GM12878 (cell line): ENCODE measurements around the gene NLRP6. TPM values are rescaled to one million over a fixed set of nuclear protein-coding genes. Genes with fewer than 3 reads are reported as not detected.

Source experiments
- ATAC-seq: fragments of 200-7000 bp; cut with Tn5 transposase; 3 replicates; pipeline ENCODE4 v1.9.1; 2020; ENCODE audit warnings: mild to moderate bottlenecking, moderate library complexity
- BruUV-seq: library from RNA; stranded (reverse); fragments of 400-500 nt; replicated peaks from 2 replicates; lab custom pipeline; 2021; lab: Mats Ljungman, UMichigan
- CTCF ChIA-PET: fragments of 300-600 bp; sonication (Branson Sonifier 250); formaldehyde crosslinking; extraction: SDS; loops from one replicate; lab custom pipeline; 2021; ENCODE audit warnings: inconsistent platforms; lab: Yijun Ruan, JAX
- POLR2A ChIA-PET: fragments of 350-600 bp; formaldehyde crosslinking; extraction: SDS; loops from one replicate; lab custom pipeline; 2021; ENCODE audit warnings: inconsistent platforms; lab: Charles Lee
- RAD21 ChIA-PET: fragments of 300-600 bp; sonication (Branson Sonifier 250); formaldehyde crosslinking; loops from one replicate; lab custom pipeline; 2023; ENCODE audit warnings: antibody characterized with exemption; ENCODE audit not compliant: unreplicated experiment; lab: Charles Lee
- SMC1A ChIA-PET: fragments of 300-600 bp; sonication (Branson Sonifier 250); formaldehyde crosslinking; loops from one replicate; lab custom pipeline; 2023; ENCODE audit not compliant: unreplicated experiment, uncharacterized antibody; lab: Charles Lee
- DNase-seq: peaks from one replicate; pipeline ENCODE4 v3.0.0-alpha.2; 2011; ENCODE audit warnings: low read depth, low spot score
- FAIRE-seq: peaks from 3 replicates; lab custom pipeline; 2011; peaks lifted over from hg19 to GRCh38; lab: Jason Lieb, UNC
- H2AFZ ChIP-seq: 2 replicates; pipeline ENCODE4 v1.6.0; 2011; ENCODE audit warnings: low read depth, low read length, control low read depth; ENCODE audit not compliant: control insufficient read depth
- H3K27ac ChIP-seq: 2 replicates; pipeline ENCODE4 v1.5.1; 2011; ENCODE audit warnings: control low read depth; ENCODE audit not compliant: control insufficient read depth, insufficient read depth
- H3K27me3 ChIP-seq, 2 experiments: replicated peaks in 1 of 2; 2 replicates each; pipeline versions ENCODE4 v1.6.0 to v1.6.1; 2011; ENCODE audit warnings: low read length in 1 of 2; ENCODE audit not compliant: control insufficient read depth in 2 of 2, insufficient read depth in 2 of 2
- H3K36me3 ChIP-seq, 2 experiments: 2 replicates each; pipeline ENCODE4 v1.5.1; 2011; ENCODE audit warnings: low read length in 1 of 2; ENCODE audit not compliant: control insufficient read depth in 2 of 2, insufficient read depth in 2 of 2
- H3K4me1 ChIP-seq: 2 replicates; pipeline ENCODE4 v1.6.1; 2011; ENCODE audit warnings: mild to moderate bottlenecking, low read length, moderate library complexity, mixed read lengths; ENCODE audit not compliant: control insufficient read depth, insufficient read depth
- H3K4me2 ChIP-seq: 2 replicates; pipeline ENCODE4 v1.6.0; 2011; ENCODE audit warnings: control low read depth; ENCODE audit not compliant: control insufficient read depth, insufficient read depth
- H3K4me3 ChIP-seq: fragments of 200-600 bp; sonication (generic); 2 replicates; pipeline ENCODE4 v1.5.1; 2016
- H3K79me2 ChIP-seq: 2 replicates; pipeline ENCODE4 v1.6.0; 2011; ENCODE audit warnings: low read length; ENCODE audit not compliant: control insufficient read depth, insufficient read depth
- H3K9ac ChIP-seq: 2 replicates; pipeline ENCODE4 v1.8.0; 2011; ENCODE audit warnings: low read length, control low read depth, mixed read lengths; ENCODE audit not compliant: control insufficient read depth, insufficient read depth
- H3K9me3 ChIP-seq: replicated peaks from 3 replicates; pipeline ENCODE4 v1.5.1; 2011; ENCODE audit warnings: mild to moderate bottlenecking, low read length; ENCODE audit not compliant: control insufficient read depth, insufficient read depth
- H4K20me1 ChIP-seq: 2 replicates; pipeline ENCODE4 v1.6.0; 2011; ENCODE audit not compliant: control insufficient read depth, insufficient read depth
- CBFB ChIP-seq: IDR thresholded peaks from 2 replicates; pipeline ENCODE4 v1.6.1; 2016; ENCODE audit warnings: antibody characterized with exemption, low read depth
- CHD1 ChIP-seq: IDR thresholded peaks from 2 replicates; pipeline ENCODE4 v1.6.1; 2012; ENCODE audit warnings: low read depth, low read length, improper control_type of control experiment
- EP300 ChIP-seq, 2 experiments: fragments of 150-350 bp in 1 of 2; IDR thresholded peaks; 2 replicates each; pipeline ENCODE4 v1.6.1; 2011 to 2012; ENCODE audit warnings: low read depth in 2 of 2, low read length in 2 of 2, borderline replicate concordance in 1 of 2, improper control_type of control experiment in 1 of 2, inconsistent platforms in 1 of 2; ENCODE audit not compliant: control insufficient read depth in 1 of 2
- HSF1 ChIP-seq: fragments of 150-350 bp; IDR thresholded peaks from 2 replicates; pipeline ENCODE4 v1.6.1; 2014; ENCODE audit warnings: mild to moderate bottlenecking, low read depth, low read length
- IRF4 ChIP-seq: IDR thresholded peaks from 2 replicates; pipeline ENCODE4 v1.6.1; 2011; ENCODE audit warnings: low read depth, low read length
- RCOR1 ChIP-seq: conservative IDR thresholded peaks from 2 replicates; pipeline ENCODE4 v1.6.1; 2012; ENCODE audit warnings: low read depth, low read length, improper control_type of control experiment
- RUNX3 ChIP-seq: IDR thresholded peaks from 2 replicates; pipeline ENCODE4 v1.6.1; 2012; ENCODE audit warnings: low read length, inconsistent platforms
- TBL1XR1 ChIP-seq: IDR thresholded peaks from 2 replicates; pipeline ENCODE4 v1.6.1; 2012; ENCODE audit warnings: low read depth, low read length, improper control_type of control experiment
- TCF7 ChIP-seq: IDR thresholded peaks from 2 replicates; pipeline ENCODE4 v1.6.1; 2014; ENCODE audit warnings: antibody characterized with exemption, borderline replicate concordance
- WGBS: methylation state at CpG from one replicate; pipeline ENCODE4 v1.1.6; 2016; ENCODE audit warnings: low lambda C conversion rate; ENCODE audit not compliant: insufficient replicate concordance, insufficient coverage; ENCODE audit errors: missing lambda C conversion rate; 5-methylcytosine and 5-hydroxymethylcytosine counted together
- in situ Hi-C: fragments of 300-500 bp; cut with MboI; formaldehyde crosslinking; loops from 9 replicates; pipeline ENCODE4 v1.14.3; 2018; ENCODE audit warnings: mixed read lengths
- intact Hi-C: fragments of 100-400 bp; cut with micrococcal nuclease; formaldehyde crosslinking; loops from one replicate; pipeline ENCODE4 v1.14.2; 2022; ENCODE audit not compliant: unreplicated experiment
- polyA plus RNA-seq, 11 experiments: library from polyadenylated mRNA; depleted of rRNA in 4 of 11; unstranded in 6 of 11; stranded (reverse) in 5 of 11; fragments of >200 nt; fragmentation: Nextera tagmentation in 4 of 11; fragmentation: Illumina TruSeq in 1 of 11; extraction: Ambion mirVana in 4 of 11; extraction: Trizol in 1 of 11; gene quantifications; 1 replicate in 1 of 11; 2 replicates in 10 of 11; pipeline versions ENCODE4 v1.2.1 to v1.2.3, GENCODE V29; 2011 to 2016; ENCODE audit warnings: inconsistent platforms in 2 of 11, missing spikeins in 2 of 11, low read depth in 1 of 11
- total RNA-seq, 4 experiments: library from RNA; depleted of rRNA in 3 of 4; stranded (reverse); fragments of >200 nt in 3 of 4; fragmentation: Illumina TruSeq in 1 of 4; extraction: Trizol in 1 of 4; gene quantifications; 2 replicates each; pipeline versions ENCODE4 v1.2.1 to v1.2.3, GENCODE V29; 2013 to 2021

Gene NLRP6
- total and polyA plus RNA-seq, 10 of the 15 experiments (the other 5 are each of a cell fraction or from before 2014, with no cell fraction given), result 0.03 to 0.11 TPM; not detected in 8

DNA sequence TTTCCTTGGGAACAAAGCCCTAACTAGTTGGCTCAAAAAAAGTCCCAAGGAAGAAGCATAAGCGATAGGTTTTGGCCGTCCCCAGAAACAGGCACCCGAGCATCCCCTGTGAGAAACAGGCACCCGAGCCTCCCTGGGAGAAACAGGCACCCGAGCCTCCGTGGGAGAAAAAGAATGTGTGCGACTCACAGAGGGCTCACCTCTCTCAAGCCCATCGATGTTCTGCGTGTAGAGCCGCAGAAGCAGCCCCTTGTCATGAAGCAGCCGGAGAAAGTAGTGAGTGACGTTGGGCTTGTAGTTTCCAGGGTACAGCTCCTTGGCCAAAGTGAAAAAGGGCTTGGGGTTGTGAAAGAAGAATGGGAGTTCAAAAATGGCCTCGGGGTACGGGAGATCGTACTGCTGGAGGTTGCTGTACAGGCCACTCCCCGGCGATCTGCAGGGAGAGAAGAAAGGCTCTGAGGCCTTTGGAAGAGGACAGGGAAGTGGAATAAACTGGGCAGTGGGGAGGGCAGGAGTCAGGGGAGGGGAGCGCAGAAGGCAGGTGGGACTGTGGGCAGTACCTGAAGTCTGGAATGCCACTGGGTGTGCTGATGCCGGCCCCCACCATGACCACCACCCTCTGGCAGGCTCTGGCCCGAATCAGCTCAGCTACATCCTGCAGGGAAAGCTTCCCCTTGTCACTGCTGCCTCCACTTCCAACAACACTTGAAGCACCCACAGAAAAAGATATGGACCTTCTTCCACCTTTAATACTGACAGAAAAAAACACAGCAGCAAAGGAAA lies 45.2 kb upstream of the NLRP6 start:
- H3K9me3 ChIP-seq, result no peaks in the 10 kb centered on the region
- SMC1A ChIA-PET, result no interaction called here
- POLR2A ChIA-PET, result no interaction called here
- H3K79me2 ChIP-seq, result peaks cover 19% of the 10 kb centered on the region
- no peak for ATAC-seq
- in situ Hi-C loops (no loop called here), intact Hi-C loops (no loop called here)
- no peaks in the 10 kb centered on the region for H3K27me3 ChIP-seq
- FAIRE-seq, result no peak
- no TSS peak for BruUV-seq
- DNase-seq, result no peak
- H3K4me2 ChIP-seq, result no peak overlapping the region
- no peaks in the 10 kb centered on the region for H3K36me3 ChIP-seq
- H4K20me1 ChIP-seq, result no peaks in the 10 kb centered on the region
- RAD21 ChIA-PET, result no interaction called here
- TF ChIP-seq EP300 (IDR thresholded peaks at IDR 0.05; ENCODE audit: borderline replicate concordance in 1 of 2, control insufficient read depth in 1 of 2, low read depth in 2 of 2, low read length in 2 of 2) (no peak), RCOR1 (no peak), IRF4 (no peak), TBL1XR1 (no peak), TCF7 (no peak), RUNX3 (no peak), CHD1 (no peak), HSF1 (no peak), CBFB (no peak)
- H3K9ac ChIP-seq, result no peak overlapping the region
- H3K4me1 ChIP-seq, result no peaks in the 10 kb centered on the region
- CTCF ChIA-PET, result interaction anchor here (0.6 to 0.7 kb wide), 3 partner anchors 28 to 287 kb away, joined by 3 read pairs; no protein-coding TSS in a partner anchor
- no peak overlapping the region for H3K4me3 ChIP-seq
- no peak overlapping the region for H2AFZ ChIP-seq
- no peak overlapping the region for H3K27ac ChIP-seq
- 93% methylated on average over 17 of the region's 20 CpGs for WGBS
